Ectodermal cell (in vitro differentiated cells): Measurements from ENCODE around the gene PPP2R5A.

Experiments
- H3K27ac ChIP-seq: 2 replicates; pipeline ENCODE4 v1.7.0; 2013; ENCODE audit warnings: mild to moderate bottlenecking, low read depth, low read length; ENCODE audit not compliant: insufficient read depth, poor library complexity, severe bottlenecking
- H3K27me3 ChIP-seq: 2 replicates; pipeline ENCODE4 v1.7.0; 2013; ENCODE audit warnings: mild to moderate bottlenecking, low read length; ENCODE audit not compliant: insufficient read depth, control insufficient read depth, poor library complexity, severe bottlenecking
- H3K36me3 ChIP-seq: one replicate; pipeline ENCODE4 v1.7.0; 2013; ENCODE audit warnings: low read length; ENCODE audit not compliant: control insufficient read depth, insufficient read depth
- H3K4me1 ChIP-seq: one replicate; pipeline ENCODE4 v1.7.0; 2013; ENCODE audit warnings: low read length; ENCODE audit not compliant: control insufficient read depth, insufficient read depth
- H3K4me3 ChIP-seq: 2 replicates; pipeline ENCODE4 v1.7.0; 2013; ENCODE audit warnings: low read depth, low read length, control low read depth; ENCODE audit not compliant: insufficient read depth
- H3K9me3 ChIP-seq: 2 replicates; pipeline ENCODE4 v1.7.0; 2013; ENCODE audit warnings: mild to moderate bottlenecking, low read length, moderate library complexity; ENCODE audit not compliant: control insufficient read depth
- WGBS, 2 experiments: methylation state at CpG; one replicate each; pipeline ENCODE4 v1.1.7; 2013; ENCODE audit warnings: missing lambda C conversion rate in 2 of 2; 5-methylcytosine and 5-hydroxymethylcytosine counted together

Gene PPP2R5A

GRCh38 chr1:212247179-212247721, 38.0 kb upstream of the PPP2R5A start:
- H3K36me3 ChIP-seq = no peaks in the 10 kb centered on the region
- no peaks in the 10 kb centered on the region for H3K4me1 ChIP-seq
- H3K27me3 ChIP-seq = no peaks in the 10 kb centered on the region
- no peak overlapping the region for H3K4me3 ChIP-seq
- H3K9me3 ChIP-seq = no peaks in the 10 kb centered on the region
- H3K27ac ChIP-seq = no peak overlapping the region
- 93 to 95% methylated on average over 8 of the region's 8 CpGs for WGBS, 2 experiments

GRCh38 chr1:212247988-212248387, 37.2 kb upstream of the PPP2R5A start:
- no peak overlapping the region for H3K4me3 ChIP-seq
- H3K9me3 ChIP-seq = no peaks in the 10 kb centered on the region
- H3K27me3 ChIP-seq = no peaks in the 10 kb centered on the region
- H3K36me3 ChIP-seq = no peaks in the 10 kb centered on the region
- H3K27ac ChIP-seq = no peak overlapping the region
- WGBS, 2 experiments = 96 to 97% methylated on average over 1 of the region's 1 CpG
- no peaks in the 10 kb centered on the region for H3K4me1 ChIP-seq

GRCh38 chr1:212254853-212255363, 30.3 kb upstream of the PPP2R5A start:
- H3K36me3 ChIP-seq = no peaks in the 10 kb centered on the region
- no peak overlapping the region for H3K27ac ChIP-seq
- H3K9me3 ChIP-seq = no peaks in the 10 kb centered on the region
- peaks cover 8% of the 10 kb centered on the region for H3K4me1 ChIP-seq
- 88 to 92% methylated on average over 6 to 7 of the region's 7 CpGs for WGBS, 2 experiments
- no peak overlapping the region for H3K4me3 ChIP-seq
- H3K27me3 ChIP-seq = no peaks in the 10 kb centered on the region

GRCh38 chr1:212255705-212256307, 29.4 kb upstream of the PPP2R5A start:
- H3K27ac ChIP-seq = no peak overlapping the region
- no peak overlapping the region for H3K4me3 ChIP-seq
- peaks cover 8% of the 10 kb centered on the region for H3K4me1 ChIP-seq
- H3K27me3 ChIP-seq = no peaks in the 10 kb centered on the region
- H3K36me3 ChIP-seq = no peaks in the 10 kb centered on the region
- 88 to 89% methylated on average over 9 of the region's 9 CpGs for WGBS, 2 experiments
- no peaks in the 10 kb centered on the region for H3K9me3 ChIP-seq

- Histone ChIP-seq H3K9me3 (no peaks in the 10 kb centered on the region), H3K36me3 (no peaks in the 10 kb centered on the region), H3K27ac (no peak overlapping the region), H3K4me1 (peaks cover 8% of the 10 kb centered on the region), H3K4me3 (no peak overlapping the region), H3K27me3 (no peaks in the 10 kb centered on the region)
- WGBS, 2 experiments = 86% methylated on average over 1 of the region's 1 CpG; no CpG with 5 or more reads in 1 of the 2 experiments
Observed at GRCh38 chr1:212256369-212256768, 28.8 kb upstream of the PPP2R5A start.

GRCh38 chr1:212257157-212257556, 28.1 kb upstream of the PPP2R5A start:
- H3K9me3 ChIP-seq = no peaks in the 10 kb centered on the region
- 88 to 94% methylated on average over 4 of the region's 4 CpGs for WGBS, 2 experiments
- no peaks in the 10 kb centered on the region for H3K27me3 ChIP-seq
- H3K4me3 ChIP-seq = no peak overlapping the region
- no peaks in the 10 kb centered on the region for H3K36me3 ChIP-seq
- H3K4me1 ChIP-seq = peaks cover 8% of the 10 kb centered on the region
- H3K27ac ChIP-seq = no peak overlapping the region

GRCh38 chr1:212259693-212260480, 25.3 kb upstream of the PPP2R5A start:
- no peak overlapping the region for H3K27ac ChIP-seq
- WGBS, 2 experiments = 93 to 94% methylated on average over 4 to 5 of the region's 5 CpGs
- H3K4me1 ChIP-seq = peaks cover 8% of the 10 kb centered on the region
- H3K36me3 ChIP-seq = no peaks in the 10 kb centered on the region
- no peaks in the 10 kb centered on the region for H3K27me3 ChIP-seq
- no peaks in the 10 kb centered on the region for H3K9me3 ChIP-seq
- no peak overlapping the region for H3K4me3 ChIP-seq

- H3K4me3 ChIP-seq = no peak overlapping the region
- H3K9me3 ChIP-seq = no peaks in the 10 kb centered on the region
- H3K4me1 ChIP-seq = peaks cover 8% of the 10 kb centered on the region
- WGBS, 2 experiments = 93 to 94% methylated on average over 3 of the region's 3 CpGs
- no peak overlapping the region for H3K27ac ChIP-seq
- H3K27me3 ChIP-seq = no peaks in the 10 kb centered on the region
- H3K36me3 ChIP-seq = no peaks in the 10 kb centered on the region
Observed at GRCh38 chr1:212260557-212261355, 24.5 kb upstream of the PPP2R5A start.

GRCh38 chr1:212261361-212261929, 23.8 kb upstream of the PPP2R5A start:
- Histone ChIP-seq H3K27me3 (no peaks in the 10 kb centered on the region), H3K36me3 (no peaks in the 10 kb centered on the region), H3K9me3 (no peaks in the 10 kb centered on the region), H3K27ac (no peak overlapping the region), H3K4me3 (no peak overlapping the region), H3K4me1 (peaks cover 1% of the 10 kb centered on the region)
- 86 to 88% methylated on average over 2 of the region's 2 CpGs for WGBS, 2 experiments
